Measurements from ENCODE around the gene HCFC1R1. TPM values are rescaled to one million over a fixed set of nuclear protein-coding genes. Genes with fewer than 3 reads are reported as not detected.
"Not testable (repeated sequence)": the region's sequence is repeated elsewhere in the genome, so short reads cannot be mapped to it uniquely, and the experiment has no call there.

Gene HCFC1R1
- total RNA-seq (2014; rRNA removed) = 20.6 and 28.1 TPM in 2 replicates
- 165 TPM for polyA plus RNA-seq (2012)

DNA sequence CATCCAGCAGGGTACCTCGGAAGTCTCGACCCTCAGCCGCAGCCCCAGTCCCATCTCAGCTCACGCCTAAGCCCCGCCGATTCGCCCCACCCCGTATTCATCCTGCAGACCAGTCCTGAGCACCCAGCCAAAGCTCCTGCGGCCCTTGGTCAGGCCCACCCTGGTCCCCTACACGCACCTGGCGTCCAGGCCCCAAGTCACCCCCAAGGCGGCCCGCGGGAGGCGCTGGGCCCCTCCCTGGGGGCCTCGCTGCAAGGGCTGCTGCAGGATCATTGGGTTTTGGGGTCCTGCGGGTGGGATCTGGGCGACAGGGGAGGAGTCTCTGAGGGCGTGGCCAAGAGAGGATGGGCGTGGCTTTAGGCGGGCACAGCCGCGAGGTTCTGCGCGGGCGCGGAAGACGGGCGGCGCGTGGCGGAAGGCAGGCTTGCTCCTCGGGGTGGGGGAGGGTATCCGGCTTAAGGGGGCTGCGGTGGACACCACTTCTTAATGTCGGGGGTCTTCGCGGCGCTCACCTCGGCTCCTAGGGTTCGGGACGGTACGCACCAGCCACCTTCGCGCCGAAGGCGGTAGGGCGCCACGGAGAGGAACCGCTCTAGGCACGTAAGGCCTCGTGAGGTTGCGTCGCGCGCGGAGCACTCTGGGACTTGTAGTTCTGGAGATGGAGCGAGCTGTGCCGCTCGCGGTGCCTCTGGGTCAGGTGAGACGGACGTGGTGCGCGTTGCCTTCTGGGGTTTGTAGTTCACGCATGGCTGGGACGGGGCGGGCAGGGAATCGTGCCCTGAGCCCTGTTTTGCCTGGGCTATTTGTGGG, at the start of gene HCFC1R1, which contains the start of gene THOC6:
HCFC1R1 (minus strand) TSS at position 274 of the 810 bp plus-strand sequence; CDS start at position 273, 1 bp downstream.
THOC6 (plus strand) TSS at position 367 of the 810 bp plus-strand sequence; CDS start at position 659, 292 bp downstream.
- peak; percentile 98 for DNase-seq (ENCODE audit: low read depth)

DNA sequence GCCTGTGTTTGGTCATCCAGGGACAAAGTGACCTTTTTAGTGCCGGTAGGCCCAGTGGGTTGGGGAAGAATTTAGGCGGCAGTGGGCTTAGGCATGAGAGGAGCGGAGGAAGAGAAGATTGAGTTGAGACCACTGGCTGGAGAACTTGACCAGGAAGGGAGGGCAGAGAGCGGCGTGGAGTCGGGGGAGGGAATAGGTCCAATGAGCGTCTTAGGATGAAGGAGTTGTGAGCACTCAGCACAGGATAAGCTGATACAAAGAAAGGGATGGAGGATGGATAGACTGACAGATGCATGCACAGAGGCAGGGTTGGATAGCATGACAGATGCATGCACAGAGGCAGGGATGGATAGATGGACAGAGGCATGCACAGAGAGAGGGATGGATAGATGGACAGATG, 49.7 kb upstream of the HCFC1R1 start:
- no peak for DNase-seq (ENCODE audit: low read depth)

DNA sequence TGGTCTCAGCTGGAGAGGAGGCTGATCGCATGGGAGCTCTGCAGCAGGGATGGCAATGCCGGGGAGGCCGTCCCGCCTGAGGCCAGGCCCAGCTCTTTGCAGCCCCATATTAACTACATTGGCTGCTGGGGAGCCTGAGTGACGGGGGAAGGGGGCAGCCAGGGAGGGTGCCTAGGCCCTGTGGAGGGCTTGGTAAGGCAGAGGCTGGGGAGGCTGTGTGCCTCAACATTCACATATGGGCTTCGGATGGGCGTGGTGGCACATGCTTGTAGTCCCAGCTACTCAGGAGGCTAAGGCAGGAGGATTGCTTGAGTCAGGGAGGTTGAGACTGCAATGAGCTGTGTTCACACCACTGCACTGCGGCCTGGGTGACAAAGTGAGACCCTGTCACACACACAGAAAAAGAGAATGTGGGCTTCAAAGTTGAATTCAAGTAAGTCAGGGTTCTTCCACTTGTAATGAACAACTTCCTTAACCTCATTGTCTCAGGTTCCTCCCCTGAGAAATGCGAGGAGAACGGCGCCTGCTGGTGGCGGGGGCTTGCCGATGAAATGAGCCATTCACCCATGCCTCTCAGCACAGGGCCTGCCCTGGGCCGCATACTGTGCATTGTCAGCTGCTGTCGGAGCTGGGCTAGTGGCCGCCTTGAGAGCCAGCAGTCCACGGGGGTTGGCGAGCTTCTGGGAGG, 49.0 kb upstream of the HCFC1R1 start:
- DNase-seq (ENCODE audit: low read depth) = not testable (repeated sequence)

GRCh38 chr16:3072148-3072547, 48.4 kb upstream of the HCFC1R1 start:
- DNase-seq (ENCODE audit: low read depth) = not testable (repeated sequence)

- no peak for DNase-seq (ENCODE audit: low read depth)
These were observed 47.9 kb upstream of the HCFC1R1 start for GRCh38 chr16:3071655-3072054.

DNA sequence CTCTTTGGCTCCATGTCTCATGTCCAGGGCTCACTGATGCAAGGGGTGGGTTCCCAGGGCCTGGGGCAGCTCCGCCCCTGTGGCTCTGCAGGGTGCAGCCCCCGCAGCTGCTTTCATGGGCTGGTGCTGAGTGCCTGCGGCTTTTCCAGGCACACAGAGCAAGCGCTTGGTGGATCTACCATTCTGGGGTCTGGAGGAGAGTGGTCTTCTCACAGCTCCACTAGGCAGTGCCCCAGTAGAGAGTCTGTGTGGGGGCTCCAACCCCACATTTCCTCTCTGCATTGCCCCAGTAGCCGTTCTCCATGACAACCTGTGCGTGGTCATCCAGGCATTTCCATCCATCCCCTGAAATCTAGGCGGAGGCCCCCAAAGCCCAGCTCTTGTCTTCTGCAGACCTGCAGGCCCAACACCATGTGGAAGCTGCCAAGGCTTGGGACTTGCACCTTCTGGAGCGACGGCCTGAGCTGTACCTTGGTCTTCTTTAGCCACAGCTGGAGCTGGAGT, 46.9 kb upstream of the HCFC1R1 start:
- no peak for DNase-seq (ENCODE audit: low read depth)

DNA sequence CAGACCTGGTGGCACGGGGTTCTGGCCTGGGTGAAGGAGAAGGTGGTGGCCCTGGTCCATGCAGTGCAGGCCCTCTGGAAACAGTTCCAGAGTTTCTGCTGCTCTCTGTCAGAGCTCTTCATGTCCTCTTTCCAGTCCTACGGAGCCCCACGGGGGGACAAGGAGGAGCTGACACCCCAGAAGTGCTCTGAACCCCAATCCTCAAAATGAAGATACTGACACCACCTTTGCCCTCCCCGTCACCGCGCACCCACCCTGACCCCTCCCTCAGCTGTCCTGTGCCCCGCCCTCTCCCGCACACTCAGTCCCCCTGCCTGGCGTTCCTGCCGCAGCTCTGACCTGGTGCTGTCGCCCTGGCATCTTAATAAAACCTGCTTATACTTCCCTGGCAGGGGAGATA, 45.4 kb upstream of the HCFC1R1 start:
- not testable (repeated sequence) for DNase-seq (ENCODE audit: low read depth)

DNA sequence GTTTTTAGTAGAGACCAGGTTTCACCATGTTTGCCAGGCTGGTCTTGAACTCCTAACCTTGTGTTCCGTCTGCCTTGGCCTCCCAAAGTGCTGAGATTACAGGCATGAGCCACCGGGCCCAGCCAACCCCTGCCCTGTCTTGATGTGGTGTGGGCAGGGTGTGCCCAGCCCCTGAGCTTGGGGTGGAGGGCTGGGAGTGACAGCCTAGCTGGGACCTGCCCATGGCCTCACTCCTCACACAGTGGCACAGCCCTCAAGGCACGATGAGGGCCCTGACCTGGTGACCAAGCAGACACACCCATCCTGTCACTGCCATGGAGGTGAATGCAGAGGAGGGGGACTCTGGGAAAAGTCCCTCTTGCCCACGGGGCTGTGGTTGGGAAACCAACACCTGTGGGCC, 44.7 kb upstream of the HCFC1R1 start:
- DNase-seq (ENCODE audit: low read depth) = no peak

GRCh38 chr16:3066440-3066748, 42.7 kb upstream of the HCFC1R1 start:
- no peak for DNase-seq (ENCODE audit: low read depth)

DNA sequence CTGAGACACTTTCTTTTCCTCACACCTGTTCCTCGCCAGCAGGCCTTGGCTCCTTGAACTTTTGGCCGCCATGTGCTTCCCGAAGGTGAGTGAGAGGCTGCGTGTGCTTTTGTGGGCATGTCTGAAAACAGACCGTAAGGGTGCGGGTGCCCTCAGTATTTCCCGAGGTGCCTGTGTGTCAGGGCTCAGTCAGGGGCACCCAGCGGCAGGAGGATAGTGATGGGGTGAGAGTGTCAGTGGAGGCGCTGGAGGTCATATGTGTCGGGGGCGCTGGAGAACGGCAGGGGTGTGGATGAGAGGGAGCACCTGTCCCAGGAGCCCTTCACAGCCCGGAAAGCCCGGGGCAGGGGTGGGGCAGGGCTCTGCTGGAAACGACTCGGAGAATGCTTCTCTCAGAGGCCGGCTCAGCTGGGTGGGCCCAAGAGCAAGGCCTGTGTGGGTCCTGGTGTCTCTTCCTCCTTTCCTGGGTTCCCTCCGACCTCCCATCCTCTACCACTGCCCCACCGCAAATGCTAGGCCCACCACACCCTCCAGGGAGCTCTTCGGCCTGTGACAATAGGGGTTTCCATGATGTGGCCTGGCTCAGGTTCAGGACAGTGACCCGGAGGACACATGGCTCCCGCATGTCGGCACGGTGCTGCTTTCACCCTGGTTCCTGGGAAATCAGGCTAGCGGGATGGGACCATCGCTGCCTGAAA, 42.1 kb upstream of the HCFC1R1 start:
- no peak for DNase-seq (ENCODE audit: low read depth)

- peak; percentile 67 for DNase-seq (ENCODE audit: low read depth)
These were observed 41.5 kb upstream of the HCFC1R1 start, which contains the start of gene IL32 for GRCh38 chr16:3065069-3065741. TSS of gene IL32 (plus strand) at chr16:3065640. CDS start at chr16:3065812, 172 bp downstream.

DNA sequence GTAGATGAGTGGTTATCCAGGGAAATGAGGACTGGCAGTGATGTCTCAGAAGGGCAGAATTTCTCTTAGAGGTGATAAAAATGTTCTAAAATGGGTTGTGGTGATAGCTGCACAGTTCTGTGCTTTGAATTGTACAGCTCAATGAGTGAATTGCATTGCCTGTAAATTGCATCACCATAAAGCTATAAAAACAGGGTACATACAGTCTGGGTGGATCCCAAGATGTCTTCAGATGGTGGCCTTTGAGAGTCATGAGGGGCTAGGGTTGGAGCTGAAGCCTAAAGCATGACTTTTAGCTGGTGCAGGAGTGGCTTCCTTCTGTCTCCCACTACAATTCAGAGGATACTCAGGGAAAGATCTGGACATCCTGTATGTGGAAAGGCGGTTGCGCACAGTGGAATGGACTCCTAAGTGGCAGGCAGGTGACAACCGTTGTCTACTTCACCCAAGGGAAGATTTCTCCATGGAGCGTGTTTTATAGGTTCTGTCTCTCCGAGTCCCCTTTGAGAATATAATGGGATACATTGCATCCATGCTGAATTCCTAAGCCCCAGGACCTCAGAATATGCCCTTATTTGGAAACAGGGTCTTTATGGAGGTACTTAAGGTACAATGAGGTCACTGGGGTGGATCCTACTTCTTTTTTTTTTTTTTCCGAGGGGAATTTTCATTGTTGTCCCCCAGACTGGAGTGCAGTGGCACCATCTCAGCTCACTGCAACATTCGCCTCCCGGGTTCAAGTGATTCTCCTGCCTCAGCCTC, 40.1 kb upstream of the HCFC1R1 start:
- DNase-seq (ENCODE audit: low read depth) = no peak

DNA sequence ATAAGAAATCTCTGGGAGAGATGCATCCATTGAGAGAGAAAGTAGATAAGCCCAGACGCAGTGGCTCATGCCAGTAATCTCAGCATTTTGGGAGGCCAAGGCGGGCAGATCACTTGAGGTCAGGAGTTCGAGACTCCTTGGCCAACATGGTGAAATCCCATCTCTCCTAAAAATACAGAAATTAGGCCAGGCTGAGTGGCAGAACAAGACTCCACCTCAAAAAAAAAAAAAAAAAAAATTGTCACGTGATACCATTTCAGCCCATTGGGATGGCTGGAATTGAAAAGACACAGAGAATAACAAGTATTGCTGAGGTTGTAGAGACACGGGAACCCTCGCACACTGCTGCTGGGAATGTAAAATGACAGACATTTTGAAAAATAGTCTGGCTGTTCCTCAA, 38.8 kb upstream of the HCFC1R1 start:
- DNase-seq (ENCODE audit: low read depth) = no peak

DNA sequence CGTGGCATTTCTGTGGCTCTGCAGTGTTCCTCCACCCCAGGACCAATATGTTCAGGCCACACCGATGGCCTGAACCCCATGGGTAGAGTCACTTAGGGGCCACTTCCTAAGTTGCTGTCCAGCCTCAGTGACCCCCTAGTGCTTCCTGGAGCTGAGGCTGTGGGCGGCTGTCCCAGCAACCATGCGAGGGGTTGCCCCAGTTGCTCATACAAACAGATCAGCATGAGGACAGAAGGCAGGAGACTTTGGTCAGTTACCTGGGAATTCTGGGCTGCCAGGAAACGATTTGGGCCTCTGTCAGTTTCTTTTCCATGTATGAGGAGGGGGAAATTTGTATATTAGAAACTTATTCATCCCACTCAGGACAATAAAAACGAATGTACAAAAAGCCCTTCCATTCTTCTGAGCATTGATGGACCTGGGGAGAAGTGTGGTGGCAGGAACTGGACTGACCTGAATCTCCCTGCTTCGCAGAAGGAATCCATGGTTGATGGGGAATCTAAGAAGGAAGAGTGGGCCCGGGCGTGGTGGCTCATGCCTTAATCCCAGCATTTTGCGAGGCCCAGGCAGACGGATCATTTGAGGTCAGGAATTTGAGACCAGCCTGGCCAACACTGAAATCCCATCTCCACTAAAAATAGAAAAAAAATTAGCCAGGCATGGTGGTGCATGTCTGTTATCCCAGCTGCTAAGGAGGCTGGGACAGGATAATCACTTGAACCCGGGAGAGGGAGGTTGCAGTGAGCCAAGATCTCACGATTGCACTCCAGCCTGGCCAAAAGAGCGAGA, 36.8 kb upstream of the HCFC1R1 start:
- peak; percentile 55 for DNase-seq (ENCODE audit: low read depth)

GRCh38 chr16:3059723-3060242, 36.0 kb upstream of the HCFC1R1 start:
- DNase-seq (ENCODE audit: low read depth) = no peak

GRCh38 chr16:3059041-3059722, 35.4 kb upstream of the HCFC1R1 start:
- DNase-seq (ENCODE audit: low read depth) = peak; percentile 79

DNA sequence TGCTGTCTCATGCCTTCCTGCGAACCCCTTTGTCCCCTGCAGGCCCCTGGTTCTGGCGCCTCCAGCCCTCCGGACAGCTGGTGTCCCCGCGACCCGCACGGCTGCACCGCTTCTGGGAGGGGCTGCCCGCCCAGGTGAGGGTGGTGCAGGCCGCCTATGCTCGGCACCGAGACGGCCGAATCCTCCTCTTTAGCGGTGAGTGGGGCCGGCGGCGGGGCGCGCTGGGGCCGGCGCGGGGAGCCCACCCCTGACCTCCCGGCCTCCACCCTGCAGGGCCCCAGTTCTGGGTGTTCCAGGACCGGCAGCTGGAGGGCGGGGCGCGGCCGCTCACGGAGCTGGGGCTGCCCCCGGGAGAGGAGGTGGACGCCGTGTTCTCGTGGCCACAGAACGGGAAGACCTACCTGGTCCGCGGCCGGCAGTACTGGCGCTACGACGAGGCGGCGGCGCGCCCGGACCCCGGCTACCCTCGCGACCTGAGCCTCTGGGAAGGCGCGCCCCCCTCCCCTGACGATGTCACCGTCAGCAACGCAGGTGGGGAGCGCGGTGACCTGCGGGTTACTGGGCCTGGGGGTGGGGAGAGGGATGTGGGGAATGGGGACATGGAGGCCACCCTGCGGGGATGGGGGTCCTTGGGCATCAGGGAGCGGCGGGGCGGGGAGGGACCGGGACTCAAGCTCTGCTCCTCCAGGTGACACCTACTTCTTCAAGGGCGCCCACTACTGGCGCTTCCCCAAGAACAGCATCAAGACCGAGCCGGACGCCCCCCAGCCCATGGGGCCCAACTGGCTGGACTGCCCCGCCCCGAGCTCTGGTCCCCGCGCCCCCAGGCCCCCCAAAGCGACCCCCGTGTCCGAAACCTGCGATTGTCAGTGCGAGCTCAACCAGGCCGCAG, 34.6 kb upstream of the HCFC1R1 start:
- peak; percentile 21 for DNase-seq (ENCODE audit: low read depth)
